WTC11 (cell line): ENCODE results near the gene NLGN1. TPM values are rescaled to one million over a fixed set of nuclear protein-coding genes. Genes with fewer than 3 reads are reported as not detected.

Experiments
- ATAC-seq: fragments of 200-7000 bp; cut with Tn5 transposase; 2 replicates; pipeline ENCODE4 v1.10.0; 2021; ENCODE audit warnings: mild to moderate bottlenecking, moderate library complexity
- CTCF ChIA-PET: fragments of 300-600 bp; sonication (Branson Sonifier 250); formaldehyde crosslinking; loops from one replicate; lab custom pipeline; 2021; ENCODE audit warnings: antibody characterized with exemption; lab: Charles Lee
- POLR2A ChIA-PET: fragments of 350-600 bp; sonication (Branson Sonifier 250); formaldehyde crosslinking; loops from one replicate; lab custom pipeline; 2021; ENCODE audit warnings: antibody characterized with exemption; lab: Charles Lee
- DNase-seq: peaks from one replicate; pipeline ENCODE4 v3.0.0; 2021; ENCODE audit warnings: low spot score
- H3K27ac Mint-ChIP-seq: 2 replicates; pipeline ENCODE4 v1.8.0; 2021; ENCODE audit warnings: mixed read lengths
- H3K27me3 Mint-ChIP-seq: 2 replicates; pipeline ENCODE4 v1.8.0; 2021; ENCODE audit warnings: low read depth, mild to moderate bottlenecking, moderate library complexity, mixed read lengths
- H3K36me3 Mint-ChIP-seq: 2 replicates; pipeline ENCODE4 v1.8.0; 2021; ENCODE audit warnings: mixed read lengths
- H3K4me1 Mint-ChIP-seq: 2 replicates; pipeline ENCODE4 v1.8.0; 2022; ENCODE audit warnings: mixed read lengths
- H3K4me3 Mint-ChIP-seq: 2 replicates; pipeline ENCODE4 v1.8.0; 2021; ENCODE audit warnings: mild to moderate bottlenecking, moderate library complexity, mixed read lengths
- H3K9me3 Mint-ChIP-seq: 2 replicates; pipeline ENCODE4 v1.8.0; 2021; ENCODE audit warnings: mixed read lengths
- ATF2 ChIP-seq: sonication (generic); formaldehyde crosslinking; IDR thresholded peaks from 2 replicates; pipeline ENCODE4 v1.8.1; 2022; ENCODE audit warnings: low read depth, missing genetic modification reagents, borderline replicate concordance
- ATF3 ChIP-seq: sonication (generic); formaldehyde crosslinking; conservative IDR thresholded peaks from 2 replicates; pipeline ENCODE4 v1.8.1; 2022; ENCODE audit warnings: mild to moderate bottlenecking, missing genetic modification reagents
- CREB1 ChIP-seq: sonication (generic); formaldehyde crosslinking; IDR thresholded peaks from 2 replicates; pipeline ENCODE4 v1.8.0; 2023; ENCODE audit warnings: mild to moderate bottlenecking, missing genetic modification reagents
- GABPB1 ChIP-seq: sonication (generic); formaldehyde crosslinking; IDR thresholded peaks from 2 replicates; pipeline ENCODE4 v1.8.1; 2023; ENCODE audit warnings: mild to moderate bottlenecking, missing genetic modification reagents
- GRHL2 ChIP-seq: fragments of 250-450 bp; sonication (Bioruptor Pico); IDR thresholded peaks from 2 replicates; pipeline ENCODE4 v1.8.0; 2022; ENCODE audit warnings: mild to moderate bottlenecking, moderate library complexity; ENCODE audit not compliant: insufficient replicate concordance, severe bottlenecking
- MXD4 ChIP-seq: fragments of 250-450 bp; sonication (Bioruptor Pico); IDR thresholded peaks from 2 replicates; pipeline ENCODE4 v1.8.0; 2021; ENCODE audit warnings: mild to moderate bottlenecking, moderate library complexity, borderline replicate concordance
- MYBL2 ChIP-seq: sonication (generic); formaldehyde crosslinking; IDR thresholded peaks from 2 replicates; pipeline ENCODE4 v1.8.1; 2023; ENCODE audit warnings: mild to moderate bottlenecking, moderate library complexity, missing genetic modification reagents
- NFATC4 ChIP-seq: fragments of 250-450 bp; sonication (Bioruptor Pico); IDR thresholded peaks from 2 replicates; pipeline ENCODE4 v1.9.0; 2021; ENCODE audit warnings: mild to moderate bottlenecking
- NR1H2 ChIP-seq: sonication (generic); formaldehyde crosslinking; IDR thresholded peaks from 2 replicates; pipeline ENCODE4 v1.9.0; 2021; ENCODE audit warnings: mild to moderate bottlenecking, moderate library complexity, missing genetic modification reagents
- SMAD3 ChIP-seq: sonication (generic); formaldehyde crosslinking; IDR thresholded peaks from 2 replicates; pipeline ENCODE4 v1.8.0; 2022; ENCODE audit warnings: missing genetic modification reagents, mild to moderate bottlenecking, borderline replicate concordance
- SMAD4 ChIP-seq: sonication (generic); formaldehyde crosslinking; IDR thresholded peaks from 2 replicates; pipeline ENCODE4 v1.8.0; 2022; ENCODE audit warnings: mild to moderate bottlenecking, missing genetic modification reagents
- SOX15 ChIP-seq: fragments of 250-450 bp; sonication (Bioruptor Pico); IDR thresholded peaks from 2 replicates; pipeline ENCODE4 v1.9.0; 2021; ENCODE audit warnings: mild to moderate bottlenecking
- TP53 ChIP-seq: sonication (generic); formaldehyde crosslinking; IDR thresholded peaks from 2 replicates; pipeline ENCODE4 v1.8.1; 2023; ENCODE audit warnings: mild to moderate bottlenecking, missing genetic modification reagents
- ZBTB21 ChIP-seq: sonication (generic); formaldehyde crosslinking; IDR thresholded peaks from 2 replicates; pipeline ENCODE4 v1.8.1; 2023; ENCODE audit warnings: mild to moderate bottlenecking, missing genetic modification reagents, borderline replicate concordance
- ZNF138 ChIP-seq: sonication (generic); formaldehyde crosslinking; conservative IDR thresholded peaks from 2 replicates; pipeline ENCODE4 v1.8.1; 2022; ENCODE audit warnings: mild to moderate bottlenecking, moderate library complexity, missing genetic modification reagents
- ZNF219 ChIP-seq: sonication (generic); formaldehyde crosslinking; IDR thresholded peaks from 2 replicates; pipeline ENCODE4 v1.8.0; 2023; ENCODE audit warnings: missing genetic modification reagents, mild to moderate bottlenecking, borderline replicate concordance
- ZNF396 ChIP-seq: fragments of 250-450 bp; sonication (Bioruptor Pico); IDR thresholded peaks from 2 replicates; pipeline ENCODE4 v1.8.0; 2021; ENCODE audit warnings: mild to moderate bottlenecking, moderate library complexity, borderline replicate concordance
- ZNF671 ChIP-seq: fragments of 250-450 bp; sonication (Bioruptor Pico); IDR thresholded peaks from 2 replicates; pipeline ENCODE4 v1.8.0; 2021; ENCODE audit warnings: mild to moderate bottlenecking
- total RNA-seq: library from RNA; stranded (reverse); gene quantifications from 3 replicates; pipeline ENCODE4 v1.2.3, GENCODE V29; 2021
- TF ChIP-seq, protein P1 (sequence below): sonication (generic); formaldehyde crosslinking; IDR thresholded peaks from 2 replicates; pipeline ENCODE4 v1.8.1; 2023; ENCODE audit warnings: mild to moderate bottlenecking, missing genetic modification reagents, borderline replicate concordance
- TF ChIP-seq, protein P2 (sequence below): sonication (generic); formaldehyde crosslinking; IDR thresholded peaks from 2 replicates; pipeline ENCODE4 v1.8.0; 2022; ENCODE audit warnings: mild to moderate bottlenecking, missing genetic modification reagents
- TF ChIP-seq, protein P3 (sequence below): sonication (generic); formaldehyde crosslinking; IDR thresholded peaks from 2 replicates; pipeline ENCODE4 v1.8.0; 2023; ENCODE audit warnings: mild to moderate bottlenecking, missing genetic modification reagents
- TF ChIP-seq, protein P4 (sequence below): sonication (generic); formaldehyde crosslinking; IDR thresholded peaks from 2 replicates; pipeline ENCODE4 v1.8.1; 2022; ENCODE audit warnings: missing genetic modification reagents, borderline replicate concordance
- TF ChIP-seq, protein P5 (sequence below): fragments of 250-450 bp; sonication (Bioruptor Pico); IDR thresholded peaks from 2 replicates; pipeline ENCODE4 v2.1.2; 2022; ENCODE audit warnings: mild to moderate bottlenecking, moderate library complexity

NLGN1 gene
- total RNA-seq, 1 experiment from 2014 or later = 12.4 TPM

DNA sequence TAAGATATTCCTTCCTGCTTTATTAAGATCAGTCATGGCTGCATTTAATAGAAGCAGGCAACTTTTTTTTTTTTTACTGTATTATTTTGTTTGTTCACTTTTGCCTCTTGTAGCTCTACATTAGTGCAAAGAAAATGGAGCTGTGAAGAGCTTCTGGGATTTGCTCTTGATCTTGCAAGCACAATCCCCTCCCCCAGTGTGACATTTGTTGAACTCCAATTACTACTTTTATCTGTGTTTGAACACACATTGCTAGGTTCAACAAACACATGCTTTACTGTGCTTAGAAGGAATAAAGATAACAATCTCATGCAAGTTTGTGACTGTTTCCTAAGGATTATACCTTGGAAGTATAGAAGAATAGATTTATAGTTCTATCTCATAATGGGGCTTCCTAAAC, 648.8 kb downstream of the NLGN1 start (continued):
- TF ChIP-seq ZNF138 (CRISPR knock-in tag) (no peak), ATF2 (CRISPR knock-in tag) (no peak), MYBL2 (CRISPR knock-in tag) (no peak), ZNF671 (no peak), ATF3 (CRISPR knock-in tag) (no peak), ZNF396 (CRISPR knock-in tag) (no peak), SOX15 (CRISPR knock-in tag) (no peak)
- TF ChIP-seq, protein P1, sequence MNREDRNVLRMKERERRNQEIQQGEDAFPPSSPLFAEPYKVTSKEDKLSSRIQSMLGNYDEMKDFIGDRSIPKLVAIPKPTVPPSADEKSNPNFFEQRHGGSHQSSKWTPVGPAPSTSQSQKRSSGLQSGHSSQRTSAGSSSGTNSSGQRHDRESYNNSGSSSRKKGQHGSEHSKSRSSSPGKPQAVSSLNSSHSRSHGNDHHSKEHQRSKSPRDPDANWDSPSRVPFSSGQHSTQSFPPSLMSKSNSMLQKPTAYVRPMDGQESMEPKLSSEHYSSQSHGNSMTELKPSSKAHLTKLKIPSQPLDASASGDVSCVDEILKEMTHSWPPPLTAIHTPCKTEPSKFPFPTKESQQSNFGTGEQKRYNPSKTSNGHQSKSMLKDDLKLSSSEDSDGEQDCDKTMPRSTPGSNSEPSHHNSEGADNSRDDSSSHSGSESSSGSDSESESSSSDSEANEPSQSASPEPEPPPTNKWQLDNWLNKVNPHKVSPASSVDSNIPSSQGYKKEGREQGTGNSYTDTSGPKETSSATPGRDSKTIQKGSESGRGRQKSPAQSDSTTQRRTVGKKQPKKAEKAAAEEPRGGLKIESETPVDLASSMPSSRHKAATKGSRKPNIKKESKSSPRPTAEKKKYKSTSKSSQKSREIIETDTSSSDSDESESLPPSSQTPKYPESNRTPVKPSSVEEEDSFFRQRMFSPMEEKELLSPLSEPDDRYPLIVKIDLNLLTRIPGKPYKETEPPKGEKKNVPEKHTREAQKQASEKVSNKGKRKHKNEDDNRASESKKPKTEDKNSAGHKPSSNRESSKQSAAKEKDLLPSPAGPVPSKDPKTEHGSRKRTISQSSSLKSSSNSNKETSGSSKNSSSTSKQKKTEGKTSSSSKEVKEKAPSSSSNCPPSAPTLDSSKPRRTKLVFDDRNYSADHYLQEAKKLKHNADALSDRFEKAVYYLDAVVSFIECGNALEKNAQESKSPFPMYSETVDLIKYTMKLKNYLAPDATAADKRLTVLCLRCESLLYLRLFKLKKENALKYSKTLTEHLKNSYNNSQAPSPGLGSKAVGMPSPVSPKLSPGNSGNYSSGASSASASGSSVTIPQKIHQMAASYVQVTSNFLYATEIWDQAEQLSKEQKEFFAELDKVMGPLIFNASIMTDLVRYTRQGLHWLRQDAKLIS (CRISPR knock-in tag) = no peak
- TF ChIP-seq, protein P2, sequence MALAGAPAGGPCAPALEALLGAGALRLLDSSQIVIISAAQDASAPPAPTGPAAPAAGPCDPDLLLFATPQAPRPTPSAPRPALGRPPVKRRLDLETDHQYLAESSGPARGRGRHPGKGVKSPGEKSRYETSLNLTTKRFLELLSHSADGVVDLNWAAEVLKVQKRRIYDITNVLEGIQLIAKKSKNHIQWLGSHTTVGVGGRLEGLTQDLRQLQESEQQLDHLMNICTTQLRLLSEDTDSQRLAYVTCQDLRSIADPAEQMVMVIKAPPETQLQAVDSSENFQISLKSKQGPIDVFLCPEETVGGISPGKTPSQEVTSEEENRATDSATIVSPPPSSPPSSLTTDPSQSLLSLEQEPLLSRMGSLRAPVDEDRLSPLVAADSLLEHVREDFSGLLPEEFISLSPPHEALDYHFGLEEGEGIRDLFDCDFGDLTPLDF (CRISPR knock-in tag) = no peak
- TF ChIP-seq, all 79 proteins: peak for 0

GRCh38 chr3:174049472-174049871, 651.9 kb downstream of the NLGN1 start:
- POLR2A ChIA-PET = no interaction called here
- DNase-seq = no peak
- CTCF ChIA-PET = no interaction called here
- H3K4me1 Mint-ChIP-seq = peaks cover 14% of the 10 kb centered on the region
- no peak overlapping the region for H3K27ac Mint-ChIP-seq
- H3K36me3 Mint-ChIP-seq = peaks cover 7% of the 10 kb centered on the region
- H3K27me3 Mint-ChIP-seq = peaks cover 12% of the 10 kb centered on the region; the same call in 1 of the 2 replicates
- H3K4me3 Mint-ChIP-seq = no peak overlapping the region
- no peak for ATAC-seq
- peaks cover 14% of the 10 kb centered on the region for H3K9me3 Mint-ChIP-seq
- TF ChIP-seq GRHL2 (CRISPR knock-in tag) (no peak), SMAD4 (CRISPR knock-in tag) (no peak), NR1H2 (no peak), MXD4 (CRISPR knock-in tag) (no peak), NFATC4 (CRISPR knock-in tag) (no peak), CREB1 (no peak), GABPB1 (CRISPR knock-in tag) (no peak), ZBTB21 (no peak), ZNF219 (CRISPR knock-in tag) (no peak), SMAD3 (CRISPR knock-in tag) (no peak), TP53 (CRISPR knock-in tag) (no peak)
- TF ChIP-seq, protein P3, sequence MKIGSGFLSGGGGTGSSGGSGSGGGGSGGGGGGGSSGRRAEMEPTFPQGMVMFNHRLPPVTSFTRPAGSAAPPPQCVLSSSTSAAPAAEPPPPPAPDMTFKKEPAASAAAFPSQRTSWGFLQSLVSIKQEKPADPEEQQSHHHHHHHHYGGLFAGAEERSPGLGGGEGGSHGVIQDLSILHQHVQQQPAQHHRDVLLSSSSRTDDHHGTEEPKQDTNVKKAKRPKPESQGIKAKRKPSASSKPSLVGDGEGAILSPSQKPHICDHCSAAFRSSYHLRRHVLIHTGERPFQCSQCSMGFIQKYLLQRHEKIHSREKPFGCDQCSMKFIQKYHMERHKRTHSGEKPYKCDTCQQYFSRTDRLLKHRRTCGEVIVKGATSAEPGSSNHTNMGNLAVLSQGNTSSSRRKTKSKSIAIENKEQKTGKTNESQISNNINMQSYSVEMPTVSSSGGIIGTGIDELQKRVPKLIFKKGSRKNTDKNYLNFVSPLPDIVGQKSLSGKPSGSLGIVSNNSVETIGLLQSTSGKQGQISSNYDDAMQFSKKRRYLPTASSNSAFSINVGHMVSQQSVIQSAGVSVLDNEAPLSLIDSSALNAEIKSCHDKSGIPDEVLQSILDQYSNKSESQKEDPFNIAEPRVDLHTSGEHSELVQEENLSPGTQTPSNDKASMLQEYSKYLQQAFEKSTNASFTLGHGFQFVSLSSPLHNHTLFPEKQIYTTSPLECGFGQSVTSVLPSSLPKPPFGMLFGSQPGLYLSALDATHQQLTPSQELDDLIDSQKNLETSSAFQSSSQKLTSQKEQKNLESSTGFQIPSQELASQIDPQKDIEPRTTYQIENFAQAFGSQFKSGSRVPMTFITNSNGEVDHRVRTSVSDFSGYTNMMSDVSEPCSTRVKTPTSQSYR (CRISPR knock-in tag) = no peak
- TF ChIP-seq, protein P4, sequence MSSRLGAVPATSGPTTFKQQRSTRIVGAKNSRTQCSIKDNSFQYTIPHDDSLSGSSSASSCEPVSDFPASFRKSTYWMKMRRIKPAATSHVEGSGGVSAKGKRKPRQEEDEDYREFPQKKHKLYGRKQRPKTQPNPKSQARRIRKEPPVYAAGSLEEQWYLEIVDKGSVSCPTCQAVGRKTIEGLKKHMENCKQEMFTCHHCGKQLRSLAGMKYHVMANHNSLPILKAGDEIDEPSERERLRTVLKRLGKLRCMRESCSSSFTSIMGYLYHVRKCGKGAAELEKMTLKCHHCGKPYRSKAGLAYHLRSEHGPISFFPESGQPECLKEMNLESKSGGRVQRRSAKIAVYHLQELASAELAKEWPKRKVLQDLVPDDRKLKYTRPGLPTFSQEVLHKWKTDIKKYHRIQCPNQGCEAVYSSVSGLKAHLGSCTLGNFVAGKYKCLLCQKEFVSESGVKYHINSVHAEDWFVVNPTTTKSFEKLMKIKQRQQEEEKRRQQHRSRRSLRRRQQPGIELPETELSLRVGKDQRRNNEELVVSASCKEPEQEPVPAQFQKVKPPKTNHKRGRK (CRISPR knock-in tag) = no peak
- TF ChIP-seq, protein P5, sequence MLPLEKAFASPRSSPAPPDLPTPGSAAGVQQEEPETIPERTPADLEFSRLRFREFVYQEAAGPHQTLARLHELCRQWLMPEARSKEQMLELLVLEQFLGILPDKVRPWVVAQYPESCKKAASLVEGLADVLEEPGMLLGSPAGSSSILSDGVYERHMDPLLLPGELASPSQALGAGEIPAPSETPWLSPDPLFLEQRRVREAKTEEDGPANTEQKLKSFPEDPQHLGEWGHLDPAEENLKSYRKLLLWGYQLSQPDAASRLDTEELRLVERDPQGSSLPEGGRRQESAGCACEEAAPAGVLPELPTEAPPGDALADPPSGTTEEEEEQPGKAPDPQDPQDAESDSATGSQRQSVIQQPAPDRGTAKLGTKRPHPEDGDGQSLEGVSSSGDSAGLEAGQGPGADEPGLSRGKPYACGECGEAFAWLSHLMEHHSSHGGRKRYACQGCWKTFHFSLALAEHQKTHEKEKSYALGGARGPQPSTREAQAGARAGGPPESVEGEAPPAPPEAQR (CRISPR knock-in tag) = no peak
